Measurements from ENCODE around the gene MAN2B2.
"Not testable (repeated sequence)": the region's sequence is repeated elsewhere in the genome, so short reads cannot be mapped to it uniquely, and the experiment has no call there.

Gene MAN2B2

DNA sequence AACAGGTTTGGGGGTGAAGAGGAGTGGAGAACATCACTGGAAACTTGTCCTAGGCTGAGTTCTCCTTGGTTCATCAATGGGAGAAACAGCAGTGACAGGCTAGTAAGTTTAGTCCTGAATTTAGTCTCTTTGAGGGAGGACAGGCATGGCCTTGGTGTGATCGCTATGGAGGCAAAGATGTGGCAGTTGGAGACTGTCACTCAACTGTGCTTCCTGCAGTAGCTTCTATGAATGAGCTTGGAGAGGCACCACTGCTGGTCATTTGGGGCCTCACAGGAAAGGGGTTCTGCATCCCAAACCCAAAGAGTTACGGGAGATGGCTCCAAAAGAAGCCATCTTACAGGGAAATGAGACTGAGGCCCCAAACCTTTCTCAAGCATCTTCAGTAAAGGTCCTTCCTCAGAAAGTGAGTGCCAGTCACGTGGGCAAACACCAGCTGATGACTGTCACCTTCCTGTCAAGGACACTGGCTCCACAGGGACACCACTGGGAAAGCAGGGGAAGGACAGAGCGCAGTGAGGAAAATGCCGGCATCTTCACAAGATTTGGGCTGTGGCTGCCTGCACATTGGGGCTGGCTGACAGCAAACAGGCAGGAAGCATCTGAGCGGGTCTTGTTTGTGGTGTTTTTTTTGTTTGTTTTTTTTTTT, 72.7 kb downstream of the MAN2B2 start:
- DNase-seq: no peak

DNA sequence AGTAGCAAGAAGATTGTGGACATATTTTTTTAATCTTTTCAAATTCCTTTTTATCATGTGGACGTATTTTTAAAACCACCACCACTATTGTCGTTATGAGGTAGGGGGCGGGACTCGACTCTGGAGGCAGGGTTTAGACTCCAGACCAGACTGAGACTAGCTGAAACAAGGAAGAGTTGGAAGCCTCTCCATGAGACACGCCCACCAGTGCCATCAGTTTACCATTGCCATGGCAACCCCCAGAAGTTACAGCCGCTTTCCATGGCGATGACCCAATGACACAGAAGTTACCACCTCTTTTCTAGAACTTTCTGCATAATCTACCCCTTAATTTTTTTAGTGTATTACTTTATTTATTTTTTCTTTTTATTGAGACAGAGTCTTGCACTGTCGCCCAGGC, 74.2 kb downstream of the MAN2B2 start:
- no peak for DNase-seq

DNA sequence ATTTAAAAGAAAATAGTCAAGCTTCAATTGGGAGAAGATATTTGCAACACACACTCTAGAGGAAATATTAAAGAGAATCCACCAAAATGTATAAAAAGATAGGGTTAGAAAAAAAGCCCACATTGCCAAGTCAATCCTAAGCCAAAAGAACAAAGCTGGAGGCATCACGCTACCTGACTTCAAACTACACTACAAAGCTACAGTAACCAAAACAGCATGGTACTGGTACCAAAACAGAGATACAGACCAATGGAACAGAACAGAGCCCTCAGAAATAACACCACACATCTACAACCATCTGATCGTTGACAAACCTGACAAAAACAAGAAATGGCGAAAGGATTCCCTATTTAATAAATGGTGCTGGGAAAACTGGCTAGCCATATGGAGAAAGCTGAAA, 79.2 kb downstream of the MAN2B2 start:
- DNase-seq: not testable (repeated sequence)

GRCh38 chr4:6655291-6655690, 80.3 kb downstream of the MAN2B2 start:
- DNase-seq: not testable (repeated sequence)

GRCh38 chr4:6655924-6656323, 80.9 kb downstream of the MAN2B2 start:
- no peak for DNase-seq

DNA sequence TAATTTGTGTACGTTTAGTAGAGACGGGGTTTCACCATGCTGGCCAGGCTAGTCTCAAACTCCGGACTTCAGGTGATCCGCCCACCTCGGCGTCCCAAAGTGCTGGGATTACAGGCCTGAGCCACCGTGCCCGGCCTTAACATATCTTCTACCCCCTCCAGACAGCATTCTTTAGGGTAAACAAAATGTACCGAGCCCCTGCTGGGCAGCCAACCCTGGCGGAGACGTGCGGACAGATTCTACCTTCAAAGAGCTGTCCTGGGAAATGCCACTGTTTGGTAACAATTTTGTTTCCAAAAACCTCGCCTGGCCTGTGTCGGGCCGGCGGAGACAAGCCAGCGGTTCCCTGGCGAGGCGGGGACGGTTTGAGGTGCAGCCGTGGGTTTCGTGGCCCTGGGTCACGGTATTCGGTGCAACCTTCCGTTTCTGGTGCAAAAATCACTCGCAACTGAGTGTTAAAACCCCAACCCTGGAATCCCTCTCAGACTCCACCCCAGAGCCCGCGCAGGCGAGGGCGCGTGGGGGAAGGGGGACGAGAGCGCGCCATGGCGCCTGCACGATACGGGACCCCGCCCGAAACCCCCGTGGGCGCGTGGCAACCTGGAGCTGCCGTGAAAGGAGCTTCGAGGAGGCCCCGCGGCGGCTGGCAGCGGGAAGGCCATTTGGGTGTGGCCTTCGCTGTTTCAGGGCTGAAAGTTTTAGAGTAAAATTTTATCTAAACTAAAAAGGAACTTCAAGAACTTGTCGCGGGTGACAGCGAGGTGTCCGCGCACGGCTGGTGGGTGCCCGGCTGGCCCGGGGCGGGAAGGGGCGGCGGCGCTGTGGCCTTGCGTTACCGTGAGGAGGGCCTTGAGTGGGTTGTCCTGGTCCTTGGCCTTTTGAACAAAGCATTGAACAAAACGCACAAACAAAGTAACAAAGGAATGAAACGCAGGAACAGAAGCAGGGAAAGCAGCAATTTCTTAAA, 82.5 kb downstream of the MAN2B2 start:
- DNase-seq: no peak

GRCh38 chr4:6658209-6658595, 83.2 kb downstream of the MAN2B2 start:
- no peak for DNase-seq

DNA sequence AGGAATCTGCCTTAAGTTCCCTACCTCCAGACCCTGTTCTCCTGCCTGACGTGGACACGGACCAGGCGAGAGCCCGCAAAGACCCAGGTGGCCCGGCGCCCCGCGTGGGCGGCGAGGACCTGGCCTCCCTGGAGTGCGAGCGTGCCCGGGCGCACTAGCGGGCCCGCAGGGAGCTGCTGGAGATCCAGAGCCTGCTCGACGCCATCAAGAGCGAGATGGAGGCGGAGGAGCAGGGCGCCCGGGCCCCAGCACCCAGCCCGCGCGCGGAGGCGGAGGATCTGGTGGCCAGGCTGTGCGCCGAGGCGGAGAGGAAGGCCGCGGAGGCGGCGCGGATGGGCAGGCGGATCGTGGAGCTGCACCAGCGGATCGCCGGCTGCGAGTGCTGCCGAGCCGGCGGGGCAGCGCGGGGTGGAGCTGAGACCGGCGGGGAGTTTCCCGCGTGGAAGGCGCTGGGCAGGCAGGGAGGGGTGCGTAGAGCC, 83.6 kb downstream of the MAN2B2 start:
- no peak for DNase-seq

GRCh38 chr4:6659897-6660296, 84.9 kb downstream of the MAN2B2 start:
- no peak for DNase-seq

- no peak for DNase-seq
These were observed 85.4 kb downstream of the MAN2B2 start for GRCh38 chr4:6660430-6660829.

GRCh38 chr4:6662591-6662990, 87.6 kb downstream of the MAN2B2 start:
- DNase-seq: no peak

- DNase-seq: no peak
These were observed 88.8 kb downstream of the MAN2B2 start for GRCh38 chr4:6663596-6664393.

DNA sequence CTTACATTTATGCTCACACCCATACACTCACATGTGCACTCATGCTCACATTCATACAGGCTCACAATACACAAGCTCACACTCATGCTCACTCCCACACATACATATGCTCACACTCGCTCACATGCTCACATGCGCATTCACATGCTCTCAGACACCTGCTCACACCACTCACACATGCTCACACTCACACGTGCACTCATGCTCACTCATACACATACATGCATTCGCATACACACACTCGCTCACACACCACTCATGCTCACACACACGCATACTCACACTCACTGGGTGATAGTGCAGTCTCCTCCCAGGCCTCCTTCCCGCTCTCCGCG, 90.3 kb downstream of the MAN2B2 start:
- no peak for DNase-seq

- DNase-seq: no peak
These were observed 93.4 kb downstream of the MAN2B2 start for GRCh38 chr4:6668391-6668790.

DNA sequence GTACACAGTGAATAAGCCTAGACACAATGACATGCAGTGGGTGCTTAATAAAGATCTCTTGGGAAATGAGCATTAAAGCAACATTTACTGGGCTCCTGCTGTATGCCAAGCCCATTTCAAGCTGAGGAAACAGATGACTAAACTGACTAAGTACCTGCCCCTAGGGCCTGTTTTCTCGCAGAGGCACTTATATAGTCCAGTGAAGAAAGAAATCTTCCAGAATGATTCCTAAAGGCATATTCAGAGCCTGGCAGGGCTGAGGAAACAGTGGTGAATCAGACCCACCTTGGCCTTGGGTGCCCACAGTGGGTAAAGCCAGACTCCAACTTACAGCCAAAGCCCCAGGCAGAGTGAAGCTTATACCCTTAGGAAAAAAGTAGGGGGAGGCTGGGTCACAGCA, 96.7 kb downstream of the MAN2B2 start:
- DNase-seq: no peak

DNA sequence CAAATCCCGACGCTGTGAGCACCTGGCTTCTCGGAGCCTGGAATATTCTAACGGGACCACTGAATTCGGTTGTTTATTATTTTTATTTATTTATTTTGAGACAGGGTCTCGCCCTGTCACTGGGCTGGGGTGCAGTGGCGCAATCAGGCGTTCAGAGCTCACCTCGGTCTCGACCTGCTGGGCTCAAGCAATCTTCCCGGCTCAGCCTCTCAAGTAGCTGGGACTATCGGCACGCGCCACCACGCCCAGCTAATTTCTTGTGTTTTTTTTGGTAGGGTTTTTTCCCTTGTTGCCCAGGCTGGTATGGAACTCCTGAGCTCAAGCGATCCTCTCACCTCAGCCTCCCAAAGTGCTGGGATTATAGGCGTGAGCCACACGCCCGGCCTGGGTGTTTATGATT, 97.1 kb downstream of the MAN2B2 start:
- DNase-seq: no peak

DNA sequence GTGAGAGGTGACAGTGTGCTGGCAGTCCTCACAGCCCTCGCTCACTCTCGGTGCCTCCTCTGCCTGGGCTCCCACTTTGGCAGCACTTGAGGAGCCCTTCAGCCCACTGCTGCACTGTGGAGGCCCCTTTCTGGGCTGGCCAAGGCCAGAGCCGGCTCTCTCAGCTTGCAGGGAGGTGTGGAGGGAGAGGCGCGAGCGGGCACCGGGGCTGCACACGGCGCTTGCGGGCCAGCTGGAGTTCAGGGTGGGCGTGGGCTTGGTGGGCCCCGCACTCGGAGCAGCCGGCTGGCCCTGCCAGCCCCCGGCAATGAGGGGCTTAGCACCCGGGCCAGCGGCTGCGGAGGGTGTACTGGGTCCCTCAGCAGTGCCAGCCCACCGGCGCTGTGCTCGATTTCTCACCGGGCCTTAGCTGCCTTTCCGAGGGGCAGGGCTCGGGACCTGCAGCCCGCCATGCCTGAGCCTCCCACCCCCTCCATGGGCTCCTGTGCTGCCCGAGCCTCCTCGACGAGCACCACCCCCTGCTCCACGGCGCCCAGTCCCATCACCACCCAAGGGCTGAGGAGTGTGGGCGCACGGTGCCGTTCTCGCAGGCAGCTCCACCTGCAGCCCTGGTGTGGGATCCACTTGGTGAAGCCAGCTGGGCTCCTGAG, 97.7 kb downstream of the MAN2B2 start:
- not testable (repeated sequence) for DNase-seq
